HEK293 (cell line): Measurements from ENCODE around the gene NCAPG2.
A peak's percentile ranks its signal among the peaks of the same experiment; 100 is the strongest.
"Not testable (repeated sequence)": the region's sequence is repeated elsewhere in the genome, so short reads cannot be mapped to it uniquely, and the experiment has no call there.

Experiments used
- CTCF ChIA-PET: fragments of 350-600 bp; formaldehyde crosslinking; extraction: SDS; loops from one replicate; lab custom pipeline; 2021; ENCODE audit warnings: antibody characterized with exemption; lab: Yijun Ruan, JAX
- POLR2A ChIA-PET: fragments of 300-600 bp; formaldehyde crosslinking; extraction: SDS; loops from one replicate; lab custom pipeline; 2020; ENCODE audit warnings: antibody characterized with exemption, inconsistent platforms; lab: Yijun Ruan, JAX
- H3K27ac ChIP-seq: fragments of 200-500 bp; sonication (Bioruptor generic); 2 replicates; pipeline ENCODE4 v1.5.1; 2014; ENCODE audit warnings: low read depth, low read length, control low read depth, inconsistent platforms; ENCODE audit errors: extremely low read depth
- H3K36me3 ChIP-seq, 2 experiments: fragments of 200-500 bp in 1 of 2; sonication (Bioruptor generic) in 1 of 2; 1 replicate in 1 of 2; 2 replicates in 1 of 2; pipeline ENCODE4 v1.5.1; 2014 to 2017; ENCODE audit warnings: inconsistent platforms in 2 of 2, low read length in 2 of 2; ENCODE audit not compliant: control insufficient read depth in 2 of 2, insufficient read depth in 1 of 2
- H3K4me1 ChIP-seq: fragments of 200-500 bp; sonication (Bioruptor generic); 2 replicates; pipeline ENCODE4 v1.5.1; 2014; ENCODE audit warnings: mild to moderate bottlenecking, low read length, inconsistent platforms; ENCODE audit not compliant: control insufficient read depth, insufficient read depth
- H3K4me3 ChIP-seq: 2 replicates; pipeline ENCODE4 v1.5.1; 2011; ENCODE audit warnings: low read depth, mild to moderate bottlenecking, control low read depth, low read length, moderate library complexity
- H3K9me3 ChIP-seq: fragments of 200-500 bp; sonication (Bioruptor generic); 2 replicates; pipeline ENCODE4 v1.5.1; 2014; ENCODE audit warnings: low read depth, low read length, inconsistent platforms; ENCODE audit not compliant: control insufficient read depth, insufficient read depth
- BCL6B ChIP-seq: fragments of 450-650 bp; formaldehyde crosslinking; IDR thresholded peaks from 2 replicates; pipeline ENCODE4 v1.5.1; 2017; ENCODE audit warnings: missing biosample characterization, missing genetic modification characterization
- KLF1 ChIP-seq: fragments of 450-650 bp; formaldehyde crosslinking; IDR thresholded peaks from 2 replicates; pipeline ENCODE4 v1.5.1; 2016; ENCODE audit warnings: missing biosample characterization, missing genetic modification characterization
- KLF17 ChIP-seq: fragments of 450-650 bp; formaldehyde crosslinking; IDR thresholded peaks from 2 replicates; pipeline ENCODE4 v1.5.1; 2016; ENCODE audit warnings: missing biosample characterization, missing genetic modification characterization
- SCRT1 ChIP-seq: fragments of 450-650 bp; formaldehyde crosslinking; IDR thresholded peaks from 2 replicates; pipeline ENCODE4 v1.5.1; 2016; ENCODE audit warnings: missing biosample characterization, missing genetic modification characterization, borderline replicate concordance
- SP2 ChIP-seq: fragments of 450-650 bp; formaldehyde crosslinking; IDR thresholded peaks from 2 replicates; pipeline ENCODE4 v1.5.1; 2016; ENCODE audit warnings: missing biosample characterization, missing genetic modification characterization
- ZBTB44 ChIP-seq: fragments of 450-650 bp; IDR thresholded peaks from 2 replicates; pipeline ENCODE4 v1.5.1; 2018; ENCODE audit warnings: missing biosample characterization, mild to moderate bottlenecking, missing genetic modification characterization
- ZBTB7A ChIP-seq: fragments of 450-650 bp; formaldehyde crosslinking; IDR thresholded peaks from 2 replicates; pipeline ENCODE4 v1.5.1; 2016; ENCODE audit warnings: low read depth, missing biosample characterization, missing genetic modification characterization
- ZBTB8A ChIP-seq: fragments of 450-650 bp; formaldehyde crosslinking; IDR thresholded peaks from 2 replicates; pipeline ENCODE4 v1.5.1; 2016; ENCODE audit warnings: missing biosample characterization, missing genetic modification characterization
- ZEB2 ChIP-seq: fragments of 450-650 bp; formaldehyde crosslinking; IDR thresholded peaks from 2 replicates; pipeline ENCODE4 v1.5.1; 2016; ENCODE audit warnings: missing biosample characterization, missing genetic modification characterization
- ZFP69B ChIP-seq: fragments of 450-650 bp; formaldehyde crosslinking; IDR thresholded peaks from 2 replicates; pipeline ENCODE4 v1.5.1; 2016; ENCODE audit warnings: missing biosample characterization, missing genetic modification characterization
- ZNF280C ChIP-seq: fragments of 450-650 bp; formaldehyde crosslinking; IDR thresholded peaks from 2 replicates; pipeline ENCODE4 v1.5.1; 2016; ENCODE audit warnings: missing biosample characterization, missing genetic modification characterization
- ZNF324 ChIP-seq: fragments of 450-650 bp; formaldehyde crosslinking; IDR thresholded peaks from 2 replicates; pipeline ENCODE4 v1.5.1; 2016; ENCODE audit warnings: missing biosample characterization, missing genetic modification characterization
- ZNF366 ChIP-seq: fragments of 450-650 bp; formaldehyde crosslinking; conservative IDR thresholded peaks from 2 replicates; pipeline ENCODE4 v1.5.1; 2016; ENCODE audit warnings: missing biosample characterization, missing genetic modification characterization
- ZNF514 ChIP-seq: fragments of 450-650 bp; formaldehyde crosslinking; IDR thresholded peaks from 2 replicates; pipeline ENCODE4 v1.5.1; 2016; ENCODE audit warnings: missing biosample characterization, missing genetic modification characterization
- ZNF544 ChIP-seq: fragments of 450-650 bp; formaldehyde crosslinking; IDR thresholded peaks from 2 replicates; pipeline ENCODE4 v1.5.0; 2017; ENCODE audit warnings: missing biosample characterization, missing genetic modification characterization
- ZNF555 ChIP-seq: fragments of 450-650 bp; formaldehyde crosslinking; conservative IDR thresholded peaks from 2 replicates; pipeline ENCODE4 v1.5.1; 2017; ENCODE audit warnings: missing biosample characterization, mild to moderate bottlenecking, missing genetic modification characterization, inconsistent platforms
- ZNF600 ChIP-seq: fragments of 450-650 bp; formaldehyde crosslinking; IDR thresholded peaks from 2 replicates; pipeline ENCODE4 v1.5.1; 2016; ENCODE audit warnings: missing biosample characterization, missing genetic modification characterization
- ZNF670 ChIP-seq: fragments of 450-650 bp; formaldehyde crosslinking; IDR thresholded peaks from 2 replicates; pipeline ENCODE4 v1.5.1; 2016; ENCODE audit warnings: missing biosample characterization, missing genetic modification characterization, low read depth
- ZNF707 ChIP-seq: fragments of 450-650 bp; formaldehyde crosslinking; IDR thresholded peaks from 2 replicates; pipeline ENCODE4 v1.5.1; 2016; ENCODE audit warnings: missing biosample characterization, missing genetic modification characterization
- ZSCAN16 ChIP-seq: fragments of 450-650 bp; formaldehyde crosslinking; IDR thresholded peaks from 2 replicates; pipeline ENCODE4 v1.5.1; 2016; ENCODE audit warnings: missing biosample characterization, missing genetic modification characterization
- ZSCAN23 ChIP-seq: fragments of 450-650 bp; formaldehyde crosslinking; IDR thresholded peaks from 2 replicates; pipeline ENCODE4 v1.5.1; 2016; ENCODE audit warnings: missing biosample characterization, missing genetic modification characterization

NCAPG2 gene

GRCh38 chr7:158672975-158673374, 31.6 kb downstream of the NCAPG2 start (continued):
- TF ChIP-seq SCRT1 (tag by site-specific recombination), result no peak
- no peak for TF ChIP-seq ZNF514 (tag by site-specific recombination)

- H3K36me3 ChIP-seq, result peaks cover 24 to 69% of the 10 kb centered on the region in 2 experiments
- CTCF ChIA-PET, result interaction anchor here (0.7 kb wide), 1 partner anchor 1224 kb away, joined by 3 read pairs; no protein-coding TSS in a partner anchor
- POLR2A ChIA-PET, H3K9me3 ChIP-seq, H3K27ac ChIP-seq, H3K4me3 ChIP-seq, H3K4me1 ChIP-seq: not testable (repeated sequence)
- TF ChIP-seq KLF1 (tag by site-specific recombination), result peak; percentile 28; the same call in 1 of the 2 replicates
Measured at GRCh38 chr7:158668086-158668485, 36.5 kb downstream of the NCAPG2 start.

- TF ChIP-seq ZNF600 (tag by site-specific recombination), result peak; percentile 46; the same call in 1 of the 2 replicates
- H3K4me3 ChIP-seq, CTCF ChIA-PET, H3K9me3 ChIP-seq, H3K4me1 ChIP-seq, H3K27ac ChIP-seq, POLR2A ChIA-PET: not testable (repeated sequence)
- H3K36me3 ChIP-seq, result peaks cover 24 to 72% of the 10 kb centered on the region in 2 experiments
Measured at GRCh38 chr7:158666966-158667678, 37.5 kb downstream of the NCAPG2 start.

- H3K4me3 ChIP-seq, result no peak overlapping the region
- H3K4me1 ChIP-seq, result no peaks in the 10 kb centered on the region
- ChIA-PET POLR2A (no interaction called here), CTCF (no interaction called here)
- H3K36me3 ChIP-seq, result peaks cover 23 to 73% of the 10 kb centered on the region in 2 experiments
- no peak for TF ChIP-seq BCL6B (tag by site-specific recombination)
- no peak for TF ChIP-seq ZNF324 (tag by site-specific recombination)
- no peak for TF ChIP-seq ZEB2 (tag by site-specific recombination)
- TF ChIP-seq SP2, result no peak
- no peak for TF ChIP-seq ZNF280C (tag by site-specific recombination)
- TF ChIP-seq, all 188 proteins: peak for 0
- Histone ChIP-seq H3K27ac (no peak overlapping the region), H3K9me3 (no peaks in the 10 kb centered on the region)
Measured at GRCh38 chr7:158666401-158666800, 38.2 kb downstream of the NCAPG2 start.

- Histone ChIP-seq H3K4me1 (no peaks in the 10 kb centered on the region), H3K36me3 (peaks cover 14 to 72% of the 10 kb centered on the region in 2 experiments; a peak in 2 of 3 replicates), H3K27ac (no peak overlapping the region), H3K4me3 (no peak overlapping the region), H3K9me3 (no peaks in the 10 kb centered on the region)
- POLR2A ChIA-PET, result no interaction called here
- CTCF ChIA-PET, result no interaction called here
- no peak for TF ChIP-seq ZNF707
- no peak for TF ChIP-seq ZBTB8A
- no peak for TF ChIP-seq ZNF555
- no peak for TF ChIP-seq ZNF366 (tag by site-specific recombination)
- no peak for TF ChIP-seq ZFP69B (tag by site-specific recombination)
- no peak for TF ChIP-seq ZNF670 (tag by site-specific recombination)
- TF ChIP-seq ZSCAN16 (tag by site-specific recombination), result no peak
- no peak for TF ChIP-seq ZSCAN23 (tag by site-specific recombination)
- TF ChIP-seq ZBTB7A (tag by site-specific recombination), result no peak
- no peak for TF ChIP-seq KLF17 (tag by site-specific recombination)
- TF ChIP-seq ZNF544, result no peak
- no peak for TF ChIP-seq ZBTB44 (tag by site-specific recombination)
Measured at GRCh38 chr7:158664406-158664805, 40.2 kb downstream of the NCAPG2 start.
